ENCODE measurements around the gene SRA1. TPM values are rescaled to one million over a fixed set of nuclear protein-coding genes. Genes with fewer than 3 reads are reported as not detected.

Gene SRA1
- total RNA-seq, 1 donor, result 28.2 TPM

GRCh38 chr5:140571105-140571504 lies 13.8 kb upstream of the SRA1 start:
- H3K4me3 ChIP-seq (ENCODE audit: insufficient read depth, low read length), result no peak overlapping the region
- peak; percentile 32 for DNase-seq (ENCODE audit: insufficient read length, low spot score, missing footprints)
- TF ChIP-seq, protein P1, sequence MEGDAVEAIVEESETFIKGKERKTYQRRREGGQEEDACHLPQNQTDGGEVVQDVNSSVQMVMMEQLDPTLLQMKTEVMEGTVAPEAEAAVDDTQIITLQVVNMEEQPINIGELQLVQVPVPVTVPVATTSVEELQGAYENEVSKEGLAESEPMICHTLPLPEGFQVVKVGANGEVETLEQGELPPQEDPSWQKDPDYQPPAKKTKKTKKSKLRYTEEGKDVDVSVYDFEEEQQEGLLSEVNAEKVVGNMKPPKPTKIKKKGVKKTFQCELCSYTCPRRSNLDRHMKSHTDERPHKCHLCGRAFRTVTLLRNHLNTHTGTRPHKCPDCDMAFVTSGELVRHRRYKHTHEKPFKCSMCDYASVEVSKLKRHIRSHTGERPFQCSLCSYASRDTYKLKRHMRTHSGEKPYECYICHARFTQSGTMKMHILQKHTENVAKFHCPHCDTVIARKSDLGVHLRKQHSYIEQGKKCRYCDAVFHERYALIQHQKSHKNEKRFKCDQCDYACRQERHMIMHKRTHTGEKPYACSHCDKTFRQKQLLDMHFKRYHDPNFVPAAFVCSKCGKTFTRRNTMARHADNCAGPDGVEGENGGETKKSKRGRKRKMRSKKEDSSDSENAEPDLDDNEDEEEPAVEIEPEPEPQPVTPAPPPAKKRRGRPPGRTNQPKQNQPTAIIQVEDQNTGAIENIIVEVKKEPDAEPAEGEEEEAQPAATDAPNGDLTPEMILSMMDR (IDR thresholded peaks at IDR 0.05; ENCODE audit: extremely low read depth, low read depth, low read length), result no peak
- no peaks in the 10 kb centered on the region for H3K27me3 ChIP-seq (ENCODE audit: insufficient read depth, low read length)
- H3K79me2 ChIP-seq (ENCODE audit: insufficient read depth, low read length), result peaks cover 27% of the 10 kb centered on the region
- H4K20me1 ChIP-seq (ENCODE audit: insufficient read depth, low read length), result no peaks in the 10 kb centered on the region
- peaks cover 25% of the 10 kb centered on the region for H3K36me3 ChIP-seq (ENCODE audit: insufficient read depth, low read length)
- no peaks in the 10 kb centered on the region for H3K9me3 ChIP-seq (ENCODE audit: low read depth, low read length)
- no peak overlapping the region for H3K4me2 ChIP-seq (ENCODE audit: insufficient read depth, low read length)
- peaks cover 6% of the 10 kb centered on the region for H3K4me1 ChIP-seq (ENCODE audit: insufficient read depth, low read length)
- no peak overlapping the region for H2AFZ ChIP-seq (ENCODE audit: low read length)
- no peak overlapping the region for H3K27ac ChIP-seq (ENCODE audit: low read depth, low read length)

- TF ChIP-seq, protein P1 (IDR thresholded peaks at IDR 0.05; ENCODE audit: extremely low read depth, low read depth, low read length), result no peak
- H3K36me3 ChIP-seq (ENCODE audit: insufficient read depth, low read length), result peaks cover 27% of the 10 kb centered on the region
Observed at GRCh38 chr5:140570488-140570887, 13.2 kb upstream of the SRA1 start.

GRCh38 chr5:140570058-140570457 lies 12.8 kb upstream of the SRA1 start:
- no peak for DNase-seq (ENCODE audit: insufficient read length, low spot score, missing footprints)
- TF ChIP-seq, protein P1 (IDR thresholded peaks at IDR 0.05; ENCODE audit: extremely low read depth, low read depth, low read length), result no peak
- Histone ChIP-seq H3K27ac (ENCODE audit: low read depth, low read length) (no peak overlapping the region), H3K27me3 (ENCODE audit: insufficient read depth, low read length) (no peaks in the 10 kb centered on the region), H3K79me2 (ENCODE audit: insufficient read depth, low read length) (peaks cover 38% of the 10 kb centered on the region), H3K36me3 (ENCODE audit: insufficient read depth, low read length) (peaks cover 27% of the 10 kb centered on the region), H3K4me3 (ENCODE audit: insufficient read depth, low read length) (no peak overlapping the region), H2AFZ (ENCODE audit: low read length) (no peak overlapping the region), H3K9me3 (ENCODE audit: low read depth, low read length) (no peaks in the 10 kb centered on the region), H4K20me1 (ENCODE audit: insufficient read depth, low read length) (no peaks in the 10 kb centered on the region), H3K4me1 (ENCODE audit: insufficient read depth, low read length) (peaks cover 16% of the 10 kb centered on the region), H3K4me2 (ENCODE audit: insufficient read depth, low read length) (no peak overlapping the region)

More at GRCh38 chr5:140570488-140570887, 13.2 kb upstream of the SRA1 start:
- Histone ChIP-seq H3K4me1 (ENCODE audit: insufficient read depth, low read length) (peaks cover 12% of the 10 kb centered on the region), H3K79me2 (ENCODE audit: insufficient read depth, low read length) (peaks cover 34% of the 10 kb centered on the region), H3K4me3 (ENCODE audit: insufficient read depth, low read length) (no peak overlapping the region), H4K20me1 (ENCODE audit: insufficient read depth, low read length) (no peaks in the 10 kb centered on the region), H3K27ac (ENCODE audit: low read depth, low read length) (no peak overlapping the region), H3K27me3 (ENCODE audit: insufficient read depth, low read length) (no peaks in the 10 kb centered on the region), H3K9me3 (ENCODE audit: low read depth, low read length) (no peaks in the 10 kb centered on the region), H3K4me2 (ENCODE audit: insufficient read depth, low read length) (no peak overlapping the region), H2AFZ (ENCODE audit: low read length) (no peak overlapping the region)
- peak; percentile 22 for DNase-seq (ENCODE audit: insufficient read length, low spot score, missing footprints)

GRCh38 chr5:140569197-140569596 lies 11.9 kb upstream of the SRA1 start:
- Histone ChIP-seq H3K4me2 (ENCODE audit: insufficient read depth, low read length) (no peak overlapping the region), H3K9me3 (ENCODE audit: low read depth, low read length) (no peaks in the 10 kb centered on the region), H2AFZ (ENCODE audit: low read length) (no peak overlapping the region), H3K36me3 (ENCODE audit: insufficient read depth, low read length) (peaks cover 27% of the 10 kb centered on the region), H3K4me1 (ENCODE audit: insufficient read depth, low read length) (peaks cover 13% of the 10 kb centered on the region), H3K4me3 (ENCODE audit: insufficient read depth, low read length) (no peak overlapping the region), H3K79me2 (ENCODE audit: insufficient read depth, low read length) (peaks cover 41% of the 10 kb centered on the region), H4K20me1 (ENCODE audit: insufficient read depth, low read length) (no peaks in the 10 kb centered on the region), H3K27me3 (ENCODE audit: insufficient read depth, low read length) (no peaks in the 10 kb centered on the region), H3K27ac (ENCODE audit: low read depth, low read length) (no peak overlapping the region)
- TF ChIP-seq, protein P1 (IDR thresholded peaks at IDR 0.05; ENCODE audit: extremely low read depth, low read depth, low read length), result no peak
- DNase-seq (ENCODE audit: insufficient read length, low spot score, missing footprints), result no peak

Measured in osteoblast (primary cell).